Measurements from ENCODE around the gene MYL6.

- no peak for TF ChIP-seq CTCF (IDR thresholded peaks at IDR 0.05)
- TF ChIP-seq POLR2A (IDR thresholded peaks at IDR 0.05): no peak
Measured at GRCh38 chr12:56160193-56160763, 2.1 kb downstream of the MYL6 start.

All from right lobe of liver (tissue), 4 donors.